ENCODE results near the gene NEDD4L. TPM values are rescaled to one million over a fixed set of nuclear protein-coding genes. Genes with fewer than 3 reads are reported as not detected.

NEDD4L gene
- total and polyA plus RNA-seq, 2 donors (not counting 1 experiment from before 2014, with no cell fraction given) = 10.3 to 25.7 TPM

- Histone ChIP-seq H3K27me3 (replicated peaks in 1 of 4; ENCODE audit: control extremely low read depth in 1 of 4, control insufficient read depth in 3 of 4, insufficient read depth in 4 of 4, low read length in 3 of 4) (no peaks in the 10 kb centered on the region), H3K9ac (ENCODE audit: low read length) (no peak overlapping the region), H3K27ac (ENCODE audit: low read length in 2 of 2) (no peak overlapping the region), H3K9me3 (ENCODE audit: control extremely low read depth in 1 of 3, control insufficient read depth in 2 of 3, insufficient read depth in 1 of 3, low read length in 2 of 3) (no peaks in the 10 kb centered on the region), H4K20me1 (ENCODE audit: control insufficient read depth, insufficient read depth, low read length, poor library complexity, severe bottlenecking) (no peaks in the 10 kb centered on the region), H3K36me3 (replicated peaks in 1 of 2; ENCODE audit: control extremely low read depth in 1 of 2, control insufficient read depth in 1 of 2, extremely low read depth in 1 of 2, insufficient read depth in 2 of 2, low read length in 1 of 2) (no peaks in the 10 kb centered on the region), H3K4me3 (ENCODE audit: control extremely low read depth in 1 of 5, extremely low read depth in 1 of 5, insufficient read depth in 1 of 5, low read depth in 2 of 5, low read length in 4 of 5) (no peak overlapping the region), H3K79me2 (ENCODE audit: control insufficient read depth, insufficient read depth, low read length) (no peaks in the 10 kb centered on the region), H3K4me1 (ENCODE audit: control insufficient read depth in 2 of 2, insufficient read depth in 2 of 2, low read length in 2 of 2) (no peaks in the 10 kb centered on the region), H3K4me2 (replicated peaks; ENCODE audit: low read depth, low read length, poor library complexity, severe bottlenecking) (no peak overlapping the region), H2AFZ (ENCODE audit: insufficient read depth, low read depth, low read length, poor library complexity, severe bottlenecking) (no peak overlapping the region)
- ATAC-seq (ENCODE audit: low read depth) (no peak), DNase-seq (no peak)
- POLR2A ChIA-PET = no interaction called here
- intact Hi-C loops (cut with micrococcal nuclease) = no loop called here
- Mint-ChIP-seq H3K4me1 (no peaks in the 10 kb centered on the region), H3K27me3 (no peaks in the 10 kb centered on the region), H3K27ac (no peak overlapping the region), H3K4me3 (no peak overlapping the region), H3K9me3 (ENCODE audit: insufficient read depth) (no peaks in the 10 kb centered on the region)
- TF ChIP-seq CTCF (IDR thresholded peaks at IDR 0.05) = no peak
- TF ChIP-seq EZH2 (IDR thresholded peaks at IDR 0.05; ENCODE audit: borderline replicate concordance, insufficient read depth, low read depth, low read length, poor library complexity, severe bottlenecking) = no peak
- 64% methylated on average over 3 of the region's 4 CpGs for WGBS (ENCODE audit: insufficient coverage)
- CTCF ChIA-PET = interaction anchor here (1.3 kb wide), 1 partner anchor 9 kb away, joined by 4 read pairs; no protein-coding TSS in a partner anchor
Measured at GRCh38 chr18:58348517-58348916, 304.5 kb downstream of the NEDD4L start.

- Histone ChIP-seq H3K4me2 (replicated peaks; ENCODE audit: low read depth, low read length, poor library complexity, severe bottlenecking) (no peak overlapping the region), H3K36me3 (replicated peaks in 1 of 2; ENCODE audit: control extremely low read depth in 1 of 2, control insufficient read depth in 1 of 2, extremely low read depth in 1 of 2, insufficient read depth in 2 of 2, low read length in 1 of 2) (no peaks in the 10 kb centered on the region), H4K20me1 (ENCODE audit: control insufficient read depth, insufficient read depth, low read length, poor library complexity, severe bottlenecking) (no peaks in the 10 kb centered on the region), H3K27me3 (replicated peaks in 1 of 4; ENCODE audit: control extremely low read depth in 1 of 4, control insufficient read depth in 3 of 4, insufficient read depth in 4 of 4, low read length in 3 of 4) (no peaks in the 10 kb centered on the region), H3K79me2 (ENCODE audit: control insufficient read depth, insufficient read depth, low read length) (no peaks in the 10 kb centered on the region), H3K4me1 (ENCODE audit: control insufficient read depth in 2 of 2, insufficient read depth in 2 of 2, low read length in 2 of 2) (no peaks in the 10 kb centered on the region), H3K27ac (ENCODE audit: low read length in 2 of 2) (no peak overlapping the region), H3K9me3 (ENCODE audit: control extremely low read depth in 1 of 3, control insufficient read depth in 2 of 3, insufficient read depth in 1 of 3, low read length in 2 of 3) (no peaks in the 10 kb centered on the region), H3K9ac (ENCODE audit: low read length) (no peak overlapping the region), H3K4me3 (ENCODE audit: control extremely low read depth in 1 of 5, extremely low read depth in 1 of 5, insufficient read depth in 1 of 5, low read depth in 2 of 5, low read length in 4 of 5) (no peak overlapping the region), H2AFZ (ENCODE audit: insufficient read depth, low read depth, low read length, poor library complexity, severe bottlenecking) (no peak overlapping the region)
- no peak for ATAC-seq (ENCODE audit: low read depth)
- H3K4me1 Mint-ChIP-seq = no peaks in the 10 kb centered on the region
- H3K9me3 Mint-ChIP-seq (ENCODE audit: insufficient read depth) = no peaks in the 10 kb centered on the region
- 83% methylated on average over 7 of the region's 7 CpGs for WGBS (ENCODE audit: insufficient coverage)
- intact Hi-C loops (cut with micrococcal nuclease) = no loop called here
- no peaks in the 10 kb centered on the region for H3K27me3 Mint-ChIP-seq
- DNase-seq = no peak
- no peak overlapping the region for H3K4me3 Mint-ChIP-seq
- TF ChIP-seq CTCF (IDR thresholded peaks at IDR 0.05) (no peak), EZH2 (IDR thresholded peaks at IDR 0.05; ENCODE audit: borderline replicate concordance, insufficient read depth, low read depth, low read length, poor library complexity, severe bottlenecking) (no peak)
- H3K27ac Mint-ChIP-seq = no peak overlapping the region
- CTCF ChIA-PET = interaction anchor here (1.3 kb wide), 1 partner anchor 9 kb away, joined by 4 read pairs; no protein-coding TSS in a partner anchor
- POLR2A ChIA-PET = no interaction called here
Measured at GRCh38 chr18:58348951-58349350, 304.9 kb downstream of the NEDD4L start.

Measured in B cell (primary cell).